Left cardiac atrium (tissue), 4 donors: ENCODE results near the gene TTBK1. TPM values are rescaled to one million over a fixed set of nuclear protein-coding genes. Genes with fewer than 3 reads are reported as not detected.
A peak's percentile ranks its signal among the peaks of the same experiment; 100 is the strongest.

Experiments
- ATAC-seq, 2 donors: fragments of 200-7000 bp; cut with Tn5 transposase; one replicate each; pipeline ENCODE4 v1.9.1; 2020; ENCODE audit warnings: mild to moderate bottlenecking in 2 of 2, moderate library complexity in 2 of 2
- DNase-seq: peaks from one replicate; pipeline ENCODE4 v3.0.0-alpha.2; 2020
- intact Hi-C, 2 donors: fragments of 100-400 bp; cut with DNase I; formaldehyde crosslinking; loops; one replicate each; pipeline versions ENCODE4 v1.14.1 to v1.15.1; 2022 to 2023
- total RNA-seq, 2 donors: library from RNA; stranded (reverse); fragmentation: NEBNext Ultra II Directional; extraction: Animal tissue kit (Norgen Biotek cat#: 25700); gene quantifications; one replicate each; pipeline ENCODE4 v1.2.1, GENCODE V29; 2021
- donor health status: DM: no; HTN: yes; CAD: no.
- donor health status: DM: no; HTN: yes; CAD: no; lungs with severe emphysema.
- donor health status: DM: yes; HTN: yes; CAD: no.
- donor health status: Dilated cardiomyopathy.

The TTBK1 gene
- total RNA-seq, 2 donors from 2014 or later = 0.13 to 0.24 TPM

GRCh38 chr6:43248101-43248500, 4.8 kb downstream of the TTBK1 start:
- intact Hi-C loops = no loop called here
- ATAC-seq (no peak), DNase-seq (no peak)

- intact Hi-C loops = no loop called here
- DNase-seq = no peak
- no peak for ATAC-seq
Measured at GRCh38 chr6:43248791-43249190, 5.5 kb downstream of the TTBK1 start.

GRCh38 chr6:43250992-43251373, 7.7 kb downstream of the TTBK1 start:
- intact Hi-C loops = no loop called here
- DNase-seq = no peak
- no peak for ATAC-seq

GRCh38 chr6:43253401-43253800, 10.1 kb downstream of the TTBK1 start:
- ATAC-seq (no peak), DNase-seq (no peak)
- intact Hi-C loops = no loop called here

GRCh38 chr6:43254138-43254817, 11.0 kb downstream of the TTBK1 start:
- intact Hi-C loops = no loop called here
- ATAC-seq = no peak
- DNase-seq = no peak

GRCh38 chr6:43254846-43255245, 11.6 kb downstream of the TTBK1 start:
- intact Hi-C loops = no loop called here
- DNase-seq (no peak), ATAC-seq (no peak)

GRCh38 chr6:43255408-43256054, 12.2 kb downstream of the TTBK1 start:
- ATAC-seq = no peak
- intact Hi-C loops = no loop called here
- no peak for DNase-seq

GRCh38 chr6:43256670-43257366, 13.5 kb downstream of the TTBK1 start:
- DNase-seq (no peak), ATAC-seq (no peak)
- intact Hi-C loops = no loop called here

- intact Hi-C loops = no loop called here
- DNase-seq (no peak), ATAC-seq (no peak)
Measured at GRCh38 chr6:43257367-43258145, 14.3 kb downstream of the TTBK1 start.

GRCh38 chr6:43258180-43258579, 14.9 kb downstream of the TTBK1 start:
- intact Hi-C loops = no loop called here

GRCh38 chr6:43258807-43259686, 15.8 kb downstream of the TTBK1 start:
- intact Hi-C loops = no loop called here
- no peak for DNase-seq
- no peak for ATAC-seq

More at GRCh38 chr6:43258180-43258579, 14.9 kb downstream of the TTBK1 start:
- ATAC-seq (no peak), DNase-seq (no peak)

- intact Hi-C loops = loop anchor here (5.0 to 10.0 kb wide), 2 partner anchors 77 to 234 kb away; no protein-coding TSS in a partner anchor
- no peak for DNase-seq
- ATAC-seq = no peak
Measured at GRCh38 chr6:43260791-43261190, 17.5 kb downstream of the TTBK1 start.

- no peak for DNase-seq
Measured at GRCh38 chr6:43261198-43261597, 17.9 kb downstream of the TTBK1 start.

GRCh38 chr6:43262000-43262779, 18.9 kb downstream of the TTBK1 start:
- intact Hi-C loops = loop anchor here (2.0 to 10.0 kb wide), 3 partner anchors 73 to 233 kb away; no protein-coding TSS in a partner anchor
- ATAC-seq (no peak), DNase-seq (no peak)

More at GRCh38 chr6:43261198-43261597, 17.9 kb downstream of the TTBK1 start:
- intact Hi-C loops = loop anchor here (5.0 to 10.0 kb wide), 2 partner anchors 76 to 234 kb away; no protein-coding TSS in a partner anchor
- no peak for ATAC-seq

GRCh38 chr6:43262780-43263313, 19.6 kb downstream of the TTBK1 start:
- intact Hi-C loops = loop anchor here (2.0 to 10.0 kb wide), 3 partner anchors 72 to 232 kb away; no protein-coding TSS in a partner anchor
- no peak for DNase-seq
- ATAC-seq = no peak

- intact Hi-C loops = loop anchor here (2.0 to 10.0 kb wide), 3 partner anchors 71 to 231 kb away; no protein-coding TSS in a partner anchor
- DNase-seq (peak; percentile 78), ATAC-seq (peak; percentile 72 to 89)
Measured at GRCh38 chr6:43263314-43264178, 20.3 kb downstream of the TTBK1 start.
